Chondrocyte (in vitro differentiated cells): ENCODE data around the gene TNFSF9. TPM values are rescaled to one million over a fixed set of nuclear protein-coding genes. Genes with fewer than 3 reads are reported as not detected.
"Not testable (repeated sequence)": the region's sequence is repeated elsewhere in the genome, so short reads cannot be mapped to it uniquely, and the experiment has no call there.

Experiments
- DNase-seq: peaks from one replicate; pipeline ENCODE4 v3.0.0; 2021; ENCODE audit warnings: mixed read lengths, low spot score
- H3K27ac Mint-ChIP-seq: one replicate; pipeline ENCODE4 v1.8.0; 2021; ENCODE audit warnings: mild to moderate bottlenecking, moderate library complexity, mixed read lengths; ENCODE audit not compliant: unreplicated experiment
- H3K27me3 Mint-ChIP-seq: 2 replicates; pipeline ENCODE4 v1.8.0; 2021; ENCODE audit warnings: low read depth, mixed read lengths
- H3K36me3 Mint-ChIP-seq: 2 replicates; pipeline ENCODE4 v1.8.0; 2021; ENCODE audit warnings: low read depth, mixed read lengths
- H3K4me1 Mint-ChIP-seq: 2 replicates; pipeline ENCODE4 v1.8.0; 2021; ENCODE audit warnings: low read depth, mild to moderate bottlenecking, mixed read lengths
- H3K4me3 Mint-ChIP-seq: one replicate; pipeline ENCODE4 v1.8.0; 2021; ENCODE audit warnings: mild to moderate bottlenecking, moderate library complexity, mixed read lengths; ENCODE audit not compliant: unreplicated experiment
- H3K9me3 Mint-ChIP-seq: 2 replicates; pipeline ENCODE4 v1.8.0; 2021; ENCODE audit warnings: low read depth, mixed read lengths
- CTCF ChIP-seq: fragments of 200-600 bp; sonication (generic); IDR thresholded peaks from 2 replicates; pipeline ENCODE4 v1.5.0; 2021; ENCODE audit warnings: antibody characterized with exemption, mild to moderate bottlenecking, moderate library complexity
- total RNA-seq: library from RNA; stranded (reverse); gene quantifications from 3 replicates; pipeline ENCODE4 v1.2.1, GENCODE V29; 2021

TNFSF9 gene
- total RNA-seq, 1 donor from 2014 or later, result 5.9 TPM

DNA sequence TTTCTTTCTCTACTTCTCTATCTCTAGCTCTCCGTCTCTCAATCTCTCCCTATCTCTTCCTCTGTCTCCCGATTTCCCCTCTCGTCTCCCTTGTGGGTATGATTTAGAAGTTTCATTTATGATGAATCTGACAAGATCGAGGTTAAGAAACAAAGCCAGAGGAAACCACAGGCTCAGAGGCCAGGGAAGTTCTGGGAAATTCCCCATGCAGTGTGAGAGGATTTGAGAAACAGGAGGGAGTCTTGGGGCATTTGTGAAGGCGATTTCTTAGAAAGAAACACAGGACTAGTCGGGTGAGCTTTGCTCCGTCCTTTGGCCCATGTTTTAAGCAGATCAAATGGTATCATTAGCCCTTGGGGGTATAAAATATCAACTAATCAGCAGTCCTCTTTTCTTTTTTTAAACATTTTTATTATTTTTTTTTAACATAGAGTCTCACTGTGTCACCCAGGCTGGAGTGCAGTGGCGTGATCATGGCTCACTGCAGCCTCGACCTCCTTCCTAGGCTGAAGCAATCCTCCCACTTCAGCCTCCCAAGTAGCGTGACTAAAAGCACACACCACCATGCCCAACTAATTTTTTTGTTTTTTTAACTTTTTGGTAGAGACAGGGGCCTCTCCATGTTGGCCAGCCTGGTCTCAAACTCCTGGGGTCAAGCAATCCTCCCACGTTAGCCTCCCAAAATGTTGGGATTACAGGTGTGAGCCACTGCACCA lies 25.8 kb downstream of the TNFSF9 start:
- H3K4me1 Mint-ChIP-seq, result no peaks in the 10 kb centered on the region
- TF ChIP-seq CTCF, result no peak
- no peak overlapping the region for H3K4me3 Mint-ChIP-seq
- H3K9me3 Mint-ChIP-seq, result no peaks in the 10 kb centered on the region
- H3K36me3 Mint-ChIP-seq, result no peaks in the 10 kb centered on the region
- H3K27ac Mint-ChIP-seq, result no peak overlapping the region
- peaks cover 2% of the 10 kb centered on the region for H3K27me3 Mint-ChIP-seq
- DNase-seq, result no peak

DNA sequence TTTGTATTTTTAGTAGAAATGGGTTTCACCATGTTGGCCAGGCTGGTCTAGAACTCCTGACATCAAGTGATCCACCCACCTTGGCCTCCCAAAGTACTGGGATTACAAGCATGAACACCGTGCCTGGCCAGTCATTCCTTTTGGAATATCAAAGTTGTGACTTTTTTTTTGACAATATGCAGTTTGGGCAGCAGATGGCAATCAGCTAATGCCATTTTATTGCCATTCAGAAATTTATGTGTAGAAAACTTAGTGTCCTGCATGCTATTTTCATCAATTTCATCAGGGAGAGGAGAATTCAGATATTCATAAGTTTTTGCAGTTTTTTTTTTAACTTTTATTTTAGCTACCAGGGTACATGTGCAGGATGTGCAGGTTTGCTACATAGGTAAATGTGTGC lies 31.6 kb downstream of the TNFSF9 start:
- TF ChIP-seq CTCF, result peak; percentile 73

DNA sequence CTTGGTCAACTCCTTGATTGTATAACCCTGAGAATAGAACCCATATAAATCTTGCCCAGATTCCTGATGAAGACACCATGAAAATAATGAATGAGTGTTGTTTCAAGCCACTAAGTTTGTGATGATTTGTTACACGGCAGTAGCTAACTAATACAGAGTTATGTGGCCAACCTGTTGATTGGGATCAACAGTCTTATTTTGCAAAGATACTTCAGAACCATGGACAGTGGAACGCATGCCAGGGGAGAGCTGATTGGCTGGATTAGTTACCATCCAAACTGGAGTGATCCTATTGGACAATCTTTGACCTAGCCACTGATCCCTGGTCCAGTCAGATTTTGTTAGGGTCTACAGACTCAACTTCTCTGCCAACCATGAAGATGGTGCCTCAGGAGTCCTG lies 33.6 kb downstream of the TNFSF9 start:
- Mint-ChIP-seq H3K4me3 (no peak overlapping the region), H3K27ac (no peak overlapping the region), H3K4me1 (no peaks in the 10 kb centered on the region), H3K36me3 (peaks cover 4% of the 10 kb centered on the region), H3K27me3 (peaks cover 11% of the 10 kb centered on the region), H3K9me3 (peaks cover 15% of the 10 kb centered on the region)
- DNase-seq, result no peak
- no peak for TF ChIP-seq CTCF

More for the DNA sequence above, 31.6 kb downstream of the TNFSF9 start:
- not testable (repeated sequence) for H3K4me1 Mint-ChIP-seq, DNase-seq, H3K36me3 Mint-ChIP-seq, H3K27me3 Mint-ChIP-seq, H3K4me3 Mint-ChIP-seq, H3K27ac Mint-ChIP-seq
- H3K9me3 Mint-ChIP-seq, result peaks cover 15% of the 10 kb centered on the region

DNA sequence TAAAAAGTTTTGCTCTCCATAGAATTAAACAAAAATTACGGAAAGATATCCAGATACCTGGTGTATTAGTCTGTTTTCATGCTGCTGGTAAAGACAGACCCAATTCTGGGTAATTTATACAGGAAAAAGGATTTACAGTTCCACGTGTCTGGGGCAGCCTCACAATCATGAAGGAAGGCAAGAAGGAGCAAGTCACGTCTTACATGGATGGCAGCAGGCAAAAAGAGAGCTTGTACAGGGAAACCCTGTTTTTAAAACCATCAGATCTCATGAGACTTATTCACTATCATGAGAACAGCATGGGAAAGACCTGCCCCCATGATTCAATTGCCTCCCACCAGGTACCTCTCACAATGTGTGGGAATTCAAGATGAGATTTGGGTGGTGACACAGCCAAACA lies 35.9 kb downstream of the TNFSF9 start:
- H3K9me3 Mint-ChIP-seq, result peaks cover 22% of the 10 kb centered on the region
- not testable (repeated sequence) for H3K36me3 Mint-ChIP-seq, H3K4me1 Mint-ChIP-seq, DNase-seq, H3K4me3 Mint-ChIP-seq, H3K27ac Mint-ChIP-seq
- peaks cover 17% of the 10 kb centered on the region for H3K27me3 Mint-ChIP-seq

GRCh38 chr19:6568010-6568526 lies 37.2 kb downstream of the TNFSF9 start:
- peaks cover 22% of the 10 kb centered on the region for H3K9me3 Mint-ChIP-seq
- no peak overlapping the region for H3K4me3 Mint-ChIP-seq
- H3K36me3 Mint-ChIP-seq, result peaks cover 7% of the 10 kb centered on the region
- H3K27me3 Mint-ChIP-seq, result peaks cover 19% of the 10 kb centered on the region
- H3K4me1 Mint-ChIP-seq, result no peaks in the 10 kb centered on the region
- TF ChIP-seq CTCF, result no peak
- DNase-seq, result no peak
- H3K27ac Mint-ChIP-seq, result no peak overlapping the region

DNA sequence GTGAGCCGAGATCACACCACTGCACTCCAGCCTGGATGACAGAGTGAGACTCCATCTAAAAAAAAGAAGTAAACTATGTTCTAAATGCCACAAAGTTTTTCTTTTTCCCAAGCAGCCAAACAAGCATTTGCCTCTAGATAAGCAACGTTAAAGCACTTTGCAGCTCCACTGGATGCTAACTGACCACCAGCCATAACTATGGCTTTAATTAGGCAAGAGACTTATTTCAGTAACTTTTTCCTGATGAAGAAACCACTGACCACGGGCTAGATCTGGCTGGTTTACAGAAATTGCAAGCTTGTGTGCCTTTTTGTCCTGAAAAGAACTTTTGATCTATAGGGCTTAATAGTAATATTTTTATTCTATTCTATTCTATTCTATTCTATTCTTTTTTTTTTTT lies 38.0 kb downstream of the TNFSF9 start:
- no peak for TF ChIP-seq CTCF
- Mint-ChIP-seq H3K27ac (no peak overlapping the region), H3K9me3 (peaks cover 21% of the 10 kb centered on the region)

More for the DNA sequence above, 38.0 kb downstream of the TNFSF9 start:
- Mint-ChIP-seq H3K27me3 (peaks cover 19% of the 10 kb centered on the region), H3K4me1 (no peaks in the 10 kb centered on the region), H3K4me3 (no peak overlapping the region), H3K36me3 (peaks cover 7% of the 10 kb centered on the region)
- no peak for DNase-seq
